ENCODE data around the gene ZRANB2. TPM values are rescaled to one million over a fixed set of nuclear protein-coding genes. Genes with fewer than 3 reads are reported as not detected.
A peak's percentile ranks its signal among the peaks of the same experiment; 100 is the strongest.

ZRANB2 gene
- total and polyA plus RNA-seq, 9 of the 15 experiments (the other 6 are each of a cell fraction or from before 2014, with no cell fraction given) = 80.8 to 264 (median 157) TPM

- TF ChIP-seq ZFP1 (CRISPR knock-in tag; IDR thresholded peaks at IDR 0.05) (no peak), TOE1 (IDR thresholded peaks at IDR 0.05; ENCODE audit: borderline replicate concordance) (peak; percentile 88), TOE1 (CRISPR knock-in tag; IDR thresholded peaks at IDR 0.05; ENCODE audit: borderline replicate concordance, low read depth) (no peak), NUFIP1 (IDR thresholded peaks at IDR 0.05; ENCODE audit: partially characterized antibody) (no peak), RNF2 (IDR thresholded peaks at IDR 0.05) (no peak; the same call in 1 of the 2 replicates), ZNF280A (IDR thresholded peaks at IDR 0.05; ENCODE audit: low read depth, partially characterized antibody) (no peak), CBX1 (IDR thresholded peaks at IDR 0.05; ENCODE audit: low read depth) (no peak), PCBP2 (IDR thresholded peaks at IDR 0.05; ENCODE audit: low read depth, low read length, poor library complexity, severe bottlenecking) (no peak), NFIC (IDR thresholded peaks at IDR 0.05) (no peak; the same call in 1 of the 2 replicates), SMARCA5 (IDR thresholded peaks at IDR 0.05) (no peak), RCOR1 (IDR thresholded peaks at IDR 0.05; ENCODE audit: borderline replicate concordance in 1 of 2, low read depth in 2 of 2, low read length in 2 of 2) (no peak), POLR2H (tag; IDR thresholded peaks at IDR 0.05; ENCODE audit: low read depth) (peak; percentile 96), TCF3 (CRISPR knock-in tag; IDR thresholded peaks at IDR 0.05) (no peak; the same call in 1 of the 2 replicates), HIVEP1 (CRISPR knock-in tag; IDR thresholded peaks at IDR 0.05) (no peak), POLR2AphosphoS5 (IDR thresholded peaks at IDR 0.05; ENCODE audit: control insufficient read depth, insufficient read depth, low read depth, low read length) (peak; percentile 87), ZNF175 (CRISPR knock-in tag; IDR thresholded peaks at IDR 0.05; ENCODE audit: low read depth) (no peak), RFX5 (IDR thresholded peaks at IDR 0.05; ENCODE audit: low read depth, low read length) (no peak), PURB (CRISPR knock-in tag; IDR thresholded peaks at IDR 0.05; ENCODE audit: low read depth) (no peak), ZC3H8 (IDR thresholded peaks at IDR 0.05) (no peak), ZNF395 (CRISPR knock-in tag; IDR thresholded peaks at IDR 0.05) (peak; percentile 63), NR0B1 (IDR thresholded peaks at IDR 0.05; ENCODE audit: partially characterized antibody) (no peak), ZNF347 (CRISPR knock-in tag; IDR thresholded peaks at IDR 0.05; ENCODE audit: low read depth) (no peak)
These were observed at the start of gene ZRANB2 (continued) for GRCh38 chr1:71080739-71081696.

Data from K562 (cell line).